Superior temporal gyrus (tissue), 1 donor: ENCODE measurements around the gene MSI2.

Source experiments
- DNase-seq: peaks from one replicate; pipeline ENCODE4 v3.0.0-alpha.2; 2016; ENCODE audit errors: extremely low spot score

The MSI2 gene

GRCh38 chr17:57365420-57365819 lies 109.1 kb downstream of the MSI2 start:
- DNase-seq = no peak

GRCh38 chr17:57366177-57366557 lies 109.8 kb downstream of the MSI2 start:
- DNase-seq = no peak

GRCh38 chr17:57366558-57367351 lies 110.4 kb downstream of the MSI2 start:
- no peak for DNase-seq

- no peak for DNase-seq
These were observed 112.5 kb downstream of the MSI2 start for GRCh38 chr17:57368637-57369336.

- DNase-seq = no peak
These were observed 113.2 kb downstream of the MSI2 start for GRCh38 chr17:57369509-57369945.

GRCh38 chr17:57370037-57370581 lies 113.8 kb downstream of the MSI2 start:
- no peak for DNase-seq

GRCh38 chr17:57370619-57371018 lies 114.3 kb downstream of the MSI2 start:
- no peak for DNase-seq

- no peak for DNase-seq
These were observed 115.8 kb downstream of the MSI2 start for GRCh38 chr17:57372156-57372555.

GRCh38 chr17:57373048-57373447 lies 116.7 kb downstream of the MSI2 start:
- DNase-seq = no peak

GRCh38 chr17:57373756-57374155 lies 117.4 kb downstream of the MSI2 start:
- no peak for DNase-seq

GRCh38 chr17:57375040-57375769 lies 118.9 kb downstream of the MSI2 start:
- no peak for DNase-seq

GRCh38 chr17:57375770-57376225 lies 119.5 kb downstream of the MSI2 start:
- no peak for DNase-seq

- no peak for DNase-seq
These were observed 120.8 kb downstream of the MSI2 start for GRCh38 chr17:57377094-57377493.

- DNase-seq = no peak
These were observed 123.0 kb downstream of the MSI2 start for GRCh38 chr17:57379237-57379894.

- no peak for DNase-seq
These were observed 123.6 kb downstream of the MSI2 start for GRCh38 chr17:57379895-57380434.

- no peak for DNase-seq
These were observed 125.2 kb downstream of the MSI2 start for GRCh38 chr17:57381498-57381897.

GRCh38 chr17:57384219-57384618 lies 127.9 kb downstream of the MSI2 start:
- no peak for DNase-seq

GRCh38 chr17:57385975-57386374 lies 129.7 kb downstream of the MSI2 start:
- no peak for DNase-seq

- no peak for DNase-seq
These were observed 131.3 kb downstream of the MSI2 start for GRCh38 chr17:57387575-57387974.

GRCh38 chr17:57388131-57388725 lies 131.9 kb downstream of the MSI2 start:
- DNase-seq = no peak

GRCh38 chr17:57389473-57389872 lies 133.2 kb downstream of the MSI2 start:
- DNase-seq = no peak
